IPS-18c (cell line): ENCODE measurements around the gene CFAP251.

Experiments used
- H3K4me3 ChIP-seq: 2 replicates; pipeline ENCODE4 v1.7.0; 2013; ENCODE audit warnings: low read depth, mild to moderate bottlenecking, low read length, moderate library complexity; ENCODE audit not compliant: insufficient read depth
- H3K9me3 ChIP-seq: one replicate; pipeline ENCODE4 v1.6.1; 2013; ENCODE audit warnings: mild to moderate bottlenecking, low read length, moderate library complexity; ENCODE audit not compliant: control insufficient read depth, insufficient read depth

The CFAP251 gene

GRCh38 chr12:121958541-121959240 lies 40.3 kb downstream of the CFAP251 start:
- Histone ChIP-seq H3K4me3 (no peak overlapping the region), H3K9me3 (no peaks in the 10 kb centered on the region)

- Histone ChIP-seq H3K9me3 (no peaks in the 10 kb centered on the region), H3K4me3 (no peak overlapping the region)
Measured at GRCh38 chr12:121960541-121960940, 42.1 kb downstream of the CFAP251 start.

GRCh38 chr12:121961195-121961879 lies 42.9 kb downstream of the CFAP251 start:
- no peaks in the 10 kb centered on the region for H3K9me3 ChIP-seq
- no peak overlapping the region for H3K4me3 ChIP-seq

GRCh38 chr12:121963341-121964018 lies 45.1 kb downstream of the CFAP251 start:
- H3K4me3 ChIP-seq: no peak overlapping the region
- H3K9me3 ChIP-seq: no peaks in the 10 kb centered on the region

- H3K9me3 ChIP-seq: no peaks in the 10 kb centered on the region
- no peak overlapping the region for H3K4me3 ChIP-seq
Measured at GRCh38 chr12:121964813-121965643, 46.6 kb downstream of the CFAP251 start.

- Histone ChIP-seq H3K9me3 (no peaks in the 10 kb centered on the region), H3K4me3 (no peak overlapping the region)
Measured at GRCh38 chr12:121966959-121967358, 48.6 kb downstream of the CFAP251 start.

GRCh38 chr12:121968876-121969275 lies 50.5 kb downstream of the CFAP251 start:
- Histone ChIP-seq H3K4me3 (no peak overlapping the region), H3K9me3 (peaks cover 3% of the 10 kb centered on the region)

- Histone ChIP-seq H3K9me3 (peaks cover 3% of the 10 kb centered on the region), H3K4me3 (no peak overlapping the region)
Measured at GRCh38 chr12:121969726-121970125, 51.3 kb downstream of the CFAP251 start.

GRCh38 chr12:121970581-121971300 lies 52.3 kb downstream of the CFAP251 start:
- Histone ChIP-seq H3K9me3 (peaks cover 3% of the 10 kb centered on the region), H3K4me3 (no peak overlapping the region)

- no peak overlapping the region for H3K4me3 ChIP-seq
- H3K9me3 ChIP-seq: peaks cover 3% of the 10 kb centered on the region
Measured at GRCh38 chr12:121974026-121974985, 55.9 kb downstream of the CFAP251 start.

GRCh38 chr12:121975021-121975420 lies 56.6 kb downstream of the CFAP251 start:
- Histone ChIP-seq H3K9me3 (peaks cover 3% of the 10 kb centered on the region), H3K4me3 (no peak overlapping the region)

- Histone ChIP-seq H3K9me3 (peaks cover 3% of the 10 kb centered on the region), H3K4me3 (no peak overlapping the region)
Measured at GRCh38 chr12:121976950-121977349, 58.6 kb downstream of the CFAP251 start.

GRCh38 chr12:121980191-121980891 lies 61.9 kb downstream of the CFAP251 start:
- H3K9me3 ChIP-seq: no peaks in the 10 kb centered on the region
- no peak overlapping the region for H3K4me3 ChIP-seq

GRCh38 chr12:121980892-121981272 lies 62.5 kb downstream of the CFAP251 start:
- no peaks in the 10 kb centered on the region for H3K9me3 ChIP-seq
- H3K4me3 ChIP-seq: no peak overlapping the region

GRCh38 chr12:121981456-121981855 lies 63.1 kb downstream of the CFAP251 start:
- H3K9me3 ChIP-seq: no peaks in the 10 kb centered on the region
- no peak overlapping the region for H3K4me3 ChIP-seq
